Stimulated activated CD8-positive, alpha-beta memory T cell treated with anti-CD3 and anti-CD28 coated beads, Interleukin-7, amount 100 ng/mL, for 4 hours (primary cell): Measurements from ENCODE around the gene RPTOR.
A peak's percentile ranks its signal among the peaks of the same experiment; 100 is the strongest.

ENCODE experiments used
- DNase-seq, 2 donors: peaks; one replicate each; pipeline ENCODE4 v3.0.0-alpha.2; 2020; ENCODE audit warnings: low read depth in 2 of 2

The RPTOR gene

GRCh38 chr17:80640366-80641084 is 95.9 kb downstream of the RPTOR start:
- no peak for DNase-seq

- no peak for DNase-seq
These were observed 98.9 kb downstream of the RPTOR start for GRCh38 chr17:80643326-80644099.

- no peak for DNase-seq
These were observed 99.9 kb downstream of the RPTOR start for GRCh38 chr17:80644536-80644935.

- DNase-seq: no peak
These were observed 101.2 kb downstream of the RPTOR start for GRCh38 chr17:80645706-80646325.

GRCh38 chr17:80646328-80646727 is 101.7 kb downstream of the RPTOR start:
- no peak for DNase-seq

GRCh38 chr17:80647746-80648145 is 103.1 kb downstream of the RPTOR start:
- no peak for DNase-seq

GRCh38 chr17:80649200-80649644 is 104.6 kb downstream of the RPTOR start:
- DNase-seq: no peak

- peak; percentile 72 to 73 for DNase-seq
These were observed 105.2 kb downstream of the RPTOR start for GRCh38 chr17:80649672-80650330.

- DNase-seq: no peak
These were observed 105.7 kb downstream of the RPTOR start for GRCh38 chr17:80650331-80650672.

GRCh38 chr17:80650751-80651518 is 106.3 kb downstream of the RPTOR start:
- no peak for DNase-seq

- no peak for DNase-seq
These were observed 108.2 kb downstream of the RPTOR start for GRCh38 chr17:80652756-80653330.

- no peak for DNase-seq
These were observed 109.2 kb downstream of the RPTOR start for GRCh38 chr17:80653856-80654255.

GRCh38 chr17:80655608-80656007 is 111.0 kb downstream of the RPTOR start:
- no peak for DNase-seq

GRCh38 chr17:80656590-80656989 is 112.0 kb downstream of the RPTOR start:
- DNase-seq: no peak

- no peak for DNase-seq
These were observed 112.9 kb downstream of the RPTOR start for GRCh38 chr17:80657561-80657960.

- no peak for DNase-seq
These were observed 114.2 kb downstream of the RPTOR start for GRCh38 chr17:80658821-80659220.

GRCh38 chr17:80659651-80660050 is 115.0 kb downstream of the RPTOR start:
- DNase-seq: no peak

GRCh38 chr17:80660527-80661198 is 116.0 kb downstream of the RPTOR start:
- DNase-seq: no peak

GRCh38 chr17:80662557-80662956 is 117.9 kb downstream of the RPTOR start:
- DNase-seq: no peak

GRCh38 chr17:80663781-80664206 is 119.2 kb downstream of the RPTOR start:
- DNase-seq: no peak
